Measurements from ENCODE around the gene PTPN11. TPM values are rescaled to one million over a fixed set of nuclear protein-coding genes. Genes with fewer than 3 reads are reported as not detected.
"Not testable (repeated sequence)": the region's sequence is repeated elsewhere in the genome, so short reads cannot be mapped to it uniquely, and the experiment has no call there.

PTPN11 gene
- total RNA-seq, 1 donor = 158 TPM

DNA sequence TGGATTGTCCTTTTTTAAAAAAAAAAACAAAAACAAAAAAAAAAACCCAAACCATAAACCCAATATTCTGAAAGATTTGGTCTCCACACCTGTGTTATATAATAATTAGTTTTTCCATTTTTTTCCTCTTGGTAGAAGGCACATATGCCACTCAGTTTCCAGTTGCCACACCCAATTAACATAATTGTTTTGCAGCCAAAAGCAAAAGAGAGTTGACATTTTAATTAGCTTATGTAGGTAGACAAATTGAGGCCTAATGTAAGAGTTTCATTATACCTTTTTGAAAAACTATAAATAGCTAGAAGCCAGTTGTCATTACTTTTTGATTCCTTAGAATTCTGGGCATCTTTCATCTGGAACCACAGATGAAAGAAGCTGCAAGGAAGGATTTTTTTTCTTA is 21.0 kb downstream of the PTPN11 start:
- TF ChIP-seq, protein P1, sequence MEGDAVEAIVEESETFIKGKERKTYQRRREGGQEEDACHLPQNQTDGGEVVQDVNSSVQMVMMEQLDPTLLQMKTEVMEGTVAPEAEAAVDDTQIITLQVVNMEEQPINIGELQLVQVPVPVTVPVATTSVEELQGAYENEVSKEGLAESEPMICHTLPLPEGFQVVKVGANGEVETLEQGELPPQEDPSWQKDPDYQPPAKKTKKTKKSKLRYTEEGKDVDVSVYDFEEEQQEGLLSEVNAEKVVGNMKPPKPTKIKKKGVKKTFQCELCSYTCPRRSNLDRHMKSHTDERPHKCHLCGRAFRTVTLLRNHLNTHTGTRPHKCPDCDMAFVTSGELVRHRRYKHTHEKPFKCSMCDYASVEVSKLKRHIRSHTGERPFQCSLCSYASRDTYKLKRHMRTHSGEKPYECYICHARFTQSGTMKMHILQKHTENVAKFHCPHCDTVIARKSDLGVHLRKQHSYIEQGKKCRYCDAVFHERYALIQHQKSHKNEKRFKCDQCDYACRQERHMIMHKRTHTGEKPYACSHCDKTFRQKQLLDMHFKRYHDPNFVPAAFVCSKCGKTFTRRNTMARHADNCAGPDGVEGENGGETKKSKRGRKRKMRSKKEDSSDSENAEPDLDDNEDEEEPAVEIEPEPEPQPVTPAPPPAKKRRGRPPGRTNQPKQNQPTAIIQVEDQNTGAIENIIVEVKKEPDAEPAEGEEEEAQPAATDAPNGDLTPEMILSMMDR (IDR thresholded peaks at IDR 0.05; ENCODE audit: insufficient read depth, low read depth, low read length) = no peak
- no peak overlapping the region for H3K4me3 ChIP-seq (ENCODE audit: low read depth, low read length)
- DNase-seq (ENCODE audit: low read depth) = no peak

DNA sequence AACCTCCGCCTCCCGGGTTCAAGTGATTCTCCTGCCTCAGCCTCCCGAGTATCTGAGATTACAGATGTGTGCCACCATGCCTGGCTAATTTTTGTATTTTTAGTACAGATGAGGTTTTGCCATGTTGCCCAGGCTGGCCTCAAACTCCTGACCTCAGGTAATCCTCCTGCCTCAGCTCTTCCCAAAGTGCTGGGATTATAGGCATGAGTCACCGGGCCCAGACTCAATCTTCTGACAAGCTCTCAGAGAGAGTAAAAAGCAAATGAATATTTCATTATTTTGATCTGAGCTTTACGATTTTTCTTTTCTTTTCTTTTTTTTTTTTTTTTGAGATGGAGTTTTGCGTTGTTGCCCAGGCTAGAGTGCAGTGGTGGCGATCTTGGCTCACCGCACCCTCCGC is 21.9 kb downstream of the PTPN11 start:
- DNase-seq (ENCODE audit: low read depth) = peak; percentile 32

DNA sequence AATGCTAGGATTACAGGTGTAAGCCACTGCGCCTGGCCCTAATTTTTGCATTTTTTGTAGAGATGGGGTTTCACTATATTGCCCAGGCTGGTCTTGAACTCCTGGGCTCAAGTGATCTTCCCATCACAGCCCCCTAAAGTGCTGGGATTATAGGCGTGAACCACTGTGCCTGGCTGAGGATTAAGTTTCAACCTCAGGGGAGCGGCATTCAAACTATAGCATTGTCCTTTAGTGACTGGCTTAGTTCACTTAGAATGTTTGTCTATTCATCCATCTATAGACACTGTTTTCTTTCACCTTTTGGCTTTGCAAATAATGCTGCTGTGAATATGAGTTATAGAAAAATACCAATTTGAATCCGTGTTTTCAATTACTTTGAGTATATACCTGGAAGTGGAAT is 25.2 kb downstream of the PTPN11 start:
- no peak for DNase-seq (ENCODE audit: low read depth)
- H3K4me3 ChIP-seq (ENCODE audit: low read depth, low read length) = no peak overlapping the region
- TF ChIP-seq, protein P1 (IDR thresholded peaks at IDR 0.05; ENCODE audit: insufficient read depth, low read depth, low read length) = no peak

More for the DNA sequence above, 21.9 kb downstream of the PTPN11 start:
- H3K4me3 ChIP-seq (ENCODE audit: low read depth, low read length) = not testable (repeated sequence)

DNA sequence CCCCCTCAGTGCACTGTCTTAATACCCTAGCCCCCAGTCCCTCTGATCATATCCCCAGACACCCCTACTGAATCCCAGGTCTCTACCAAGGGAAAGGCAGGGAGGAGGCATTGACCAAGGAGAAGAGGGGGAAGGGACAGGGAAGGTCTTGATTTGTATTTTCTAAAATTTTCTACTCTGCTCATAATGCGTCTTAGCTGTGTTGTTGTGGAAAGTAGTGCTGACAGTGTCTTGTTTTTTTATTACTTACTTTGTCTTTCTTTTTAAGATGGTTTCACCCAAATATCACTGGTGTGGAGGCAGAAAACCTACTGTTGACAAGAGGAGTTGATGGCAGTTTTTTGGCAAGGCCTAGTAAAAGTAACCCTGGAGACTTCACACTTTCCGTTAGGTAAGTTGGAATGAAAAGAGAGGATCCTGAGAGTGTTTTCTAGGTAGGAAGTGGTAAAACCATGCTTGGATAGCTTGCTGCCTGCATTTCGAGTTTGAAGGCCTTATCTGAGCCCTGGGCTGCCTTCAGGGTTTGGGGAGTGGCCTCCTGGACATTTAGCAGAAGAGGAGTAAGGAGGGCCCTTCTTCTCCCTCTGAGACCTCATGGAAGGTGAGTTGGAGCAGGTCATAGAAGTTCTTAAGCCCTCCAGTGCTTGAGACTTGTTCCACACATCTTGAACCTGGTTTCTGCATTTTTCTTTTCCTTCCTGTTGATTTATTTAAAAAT is 27.4 kb downstream of the PTPN11 start:
- DNase-seq (ENCODE audit: low read depth) = no peak
- no peak overlapping the region for H3K4me3 ChIP-seq (ENCODE audit: low read depth, low read length)
- TF ChIP-seq, protein P1 (IDR thresholded peaks at IDR 0.05; ENCODE audit: insufficient read depth, low read depth, low read length) = no peak

DNA sequence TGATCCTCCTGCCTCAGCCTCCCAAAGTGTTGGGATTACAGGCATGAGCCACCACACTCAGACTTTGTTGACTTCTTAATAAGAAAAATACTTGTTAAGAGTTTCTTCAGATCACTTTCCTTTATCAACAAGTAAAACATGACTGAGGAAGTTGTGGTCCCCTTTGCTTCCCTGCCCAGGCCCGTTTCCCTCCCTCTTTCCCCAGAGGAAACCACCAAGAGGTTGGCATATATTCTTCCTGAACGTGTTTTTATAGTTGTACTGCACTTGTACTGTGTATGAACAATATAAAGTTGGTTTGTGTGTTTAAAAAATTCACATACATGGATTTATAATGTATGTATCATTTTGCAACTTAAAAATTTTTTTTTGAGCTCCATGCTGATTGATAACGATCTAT is 28.4 kb downstream of the PTPN11 start:
- DNase-seq (ENCODE audit: low read depth) = no peak
- H3K4me3 ChIP-seq (ENCODE audit: low read depth, low read length) = no peak overlapping the region

DNA sequence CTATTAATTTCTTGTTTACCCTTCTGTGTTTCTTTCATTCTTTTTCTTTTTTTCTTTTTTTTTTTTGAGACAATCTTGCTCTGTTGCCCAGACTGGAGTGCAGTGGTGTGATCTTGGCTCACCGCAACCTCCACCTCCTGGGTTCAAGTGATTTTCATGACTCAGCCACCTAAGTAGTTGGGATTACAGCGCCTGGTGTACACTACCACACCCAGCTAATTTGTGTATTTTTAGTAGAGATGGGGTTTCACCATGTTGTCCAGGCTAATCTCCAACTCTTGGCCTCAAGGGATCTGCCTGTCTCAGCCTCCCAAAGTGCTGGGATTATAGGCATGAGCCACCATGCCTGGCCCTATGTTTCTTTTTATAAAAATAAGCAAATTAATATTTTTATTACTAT is 29.4 kb downstream of the PTPN11 start:
- DNase-seq (ENCODE audit: low read depth) = peak; percentile 5
- H3K4me3 ChIP-seq (ENCODE audit: low read depth, low read length) = not testable (repeated sequence)

More for the DNA sequence above, 28.4 kb downstream of the PTPN11 start:
- TF ChIP-seq, protein P1 (IDR thresholded peaks at IDR 0.05; ENCODE audit: insufficient read depth, low read depth, low read length) = no peak

DNA sequence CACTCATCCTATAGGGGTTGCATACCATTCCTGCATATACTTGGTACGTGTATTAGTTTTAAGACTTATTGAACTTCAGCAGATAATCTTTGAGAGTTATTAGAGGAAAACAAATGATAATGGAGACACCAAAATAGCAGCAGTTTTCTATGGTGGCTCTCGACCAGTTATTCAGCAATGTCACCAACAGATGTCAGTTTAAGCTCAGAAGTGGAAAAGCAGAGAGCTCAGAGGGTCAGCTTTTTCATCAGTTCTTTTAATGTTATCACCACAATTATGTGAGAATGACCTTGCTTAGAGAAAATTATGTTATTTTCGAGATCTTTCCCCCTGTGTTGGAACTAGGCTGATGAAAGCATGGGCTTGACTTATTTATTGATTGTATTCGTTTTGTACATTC is 32.0 kb downstream of the PTPN11 start:
- TF ChIP-seq, protein P1 (IDR thresholded peaks at IDR 0.05; ENCODE audit: insufficient read depth, low read depth, low read length) = no peak
- DNase-seq (ENCODE audit: low read depth) = no peak
- H3K4me3 ChIP-seq (ENCODE audit: low read depth, low read length) = no peak overlapping the region

DNA sequence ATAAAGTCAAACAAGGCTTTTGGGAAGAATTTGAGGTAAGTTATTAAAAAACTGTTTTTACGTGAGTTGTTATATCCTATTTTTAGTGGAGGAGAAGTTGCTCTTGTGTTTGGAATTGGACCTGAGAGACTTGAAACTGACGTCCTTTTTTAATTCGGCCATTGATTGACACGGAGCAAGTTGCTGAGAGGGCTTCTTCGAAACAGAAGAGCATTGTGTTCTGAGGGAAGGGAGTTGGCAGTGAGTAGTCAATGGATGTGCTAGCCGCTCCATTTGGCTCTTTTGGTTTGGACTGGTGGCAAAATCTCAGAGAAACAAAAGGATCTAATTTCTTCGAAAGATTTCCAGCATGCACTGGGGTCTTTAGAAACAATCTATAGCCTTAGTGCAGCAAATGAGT is 37.3 kb downstream of the PTPN11 start:
- DNase-seq (ENCODE audit: low read depth) = no peak
- TF ChIP-seq, protein P1 (IDR thresholded peaks at IDR 0.05; ENCODE audit: insufficient read depth, low read depth, low read length) = no peak
- H3K4me3 ChIP-seq (ENCODE audit: low read depth, low read length) = no peak overlapping the region

DNA sequence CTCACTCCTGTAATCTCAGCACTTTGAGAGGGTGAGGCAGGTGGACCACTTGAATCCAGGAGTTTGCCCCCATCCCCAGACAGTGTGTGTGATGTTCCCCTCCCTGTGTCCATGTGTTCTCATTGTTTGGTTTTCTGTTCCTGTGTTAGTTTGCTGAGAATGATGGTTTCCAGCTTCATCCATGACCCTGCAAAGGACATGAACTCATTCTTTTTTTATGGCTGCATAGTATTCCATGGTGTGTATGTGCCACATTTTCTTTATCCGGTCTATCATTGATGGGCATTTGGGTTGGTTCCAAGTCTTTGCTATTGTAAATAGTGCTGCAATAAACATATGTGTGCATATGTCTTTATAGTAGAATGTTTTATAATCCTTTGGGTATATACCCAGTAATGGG is 38.4 kb downstream of the PTPN11 start:
- not testable (repeated sequence) for DNase-seq (ENCODE audit: low read depth); H3K4me3 ChIP-seq (ENCODE audit: low read depth, low read length)

All from fibroblast of villous mesenchyme (primary cell).